Cardiac muscle cell (in vitro differentiated cells and primary cell): ENCODE measurements around the gene TAF11L13. TPM values are rescaled to one million over a fixed set of nuclear protein-coding genes. Genes with fewer than 3 reads are reported as not detected.

Experiments used
- DNase-seq, 2 donors: peaks; one replicate each; pipeline versions ENCODE4 v3.0.0 to v3.0.0-alpha.2; 2010 to 2017; ENCODE audit warnings: low read depth in 1 of 2, low spot score in 1 of 2
- H3K27ac ChIP-seq: fragments of 200-600 bp; sonication (generic); 2 replicates; pipeline ENCODE4 v1.5.1; 2016
- H3K27me3 ChIP-seq: fragments of 200-600 bp; sonication (generic); 2 replicates; pipeline ENCODE4 v1.6.0; 2016; ENCODE audit warnings: control low read depth
- H3K36me3 ChIP-seq: fragments of 200-600 bp; sonication (generic); 2 replicates; pipeline ENCODE4 v1.5.1; 2016; ENCODE audit warnings: control low read depth
- H3K4me1 ChIP-seq: fragments of 200-600 bp; sonication (generic); 2 replicates; pipeline ENCODE4 v1.8.1; 2017; ENCODE audit warnings: low read depth, mild to moderate bottlenecking, mixed run types
- H3K4me3 ChIP-seq: fragments of 200-600 bp; sonication (generic); 2 replicates; pipeline ENCODE4 v1.5.1; 2016; ENCODE audit warnings: mild to moderate bottlenecking
- H3K9me3 ChIP-seq: fragments of 200-600 bp; sonication (generic); 2 replicates; pipeline ENCODE4 v1.5.1; 2017; ENCODE audit warnings: low read depth, mild to moderate bottlenecking, control low read depth
- polyA plus RNA-seq: library from polyadenylated mRNA; unstranded; fragments of >200 nt; fragmentation: Nextera tagmentation; extraction: Ambion mirVana; gene quantifications from 2 replicates; pipeline ENCODE4 v1.2.1, GENCODE V29; 2016
- total RNA-seq: library from RNA; depleted of rRNA; stranded (reverse); fragments of >200 nt; gene quantifications from 2 replicates; pipeline ENCODE4 v1.2.3, GENCODE V29; 2016
- TF ChIP-seq, protein P1 (sequence below): IDR thresholded peaks from 2 replicates; pipeline ENCODE4 v1.5.1; 2012; ENCODE audit warnings: low read depth, mild to moderate bottlenecking, low read length

The TAF11L13 gene
- total and polyA plus RNA-seq, 2 experiments from 2014 or later, result not detected

GRCh38 chr5:17678751-17679324, 47.0 kb downstream of the TAF11L13 start:
- no peak for DNase-seq
- TF ChIP-seq, protein P1, sequence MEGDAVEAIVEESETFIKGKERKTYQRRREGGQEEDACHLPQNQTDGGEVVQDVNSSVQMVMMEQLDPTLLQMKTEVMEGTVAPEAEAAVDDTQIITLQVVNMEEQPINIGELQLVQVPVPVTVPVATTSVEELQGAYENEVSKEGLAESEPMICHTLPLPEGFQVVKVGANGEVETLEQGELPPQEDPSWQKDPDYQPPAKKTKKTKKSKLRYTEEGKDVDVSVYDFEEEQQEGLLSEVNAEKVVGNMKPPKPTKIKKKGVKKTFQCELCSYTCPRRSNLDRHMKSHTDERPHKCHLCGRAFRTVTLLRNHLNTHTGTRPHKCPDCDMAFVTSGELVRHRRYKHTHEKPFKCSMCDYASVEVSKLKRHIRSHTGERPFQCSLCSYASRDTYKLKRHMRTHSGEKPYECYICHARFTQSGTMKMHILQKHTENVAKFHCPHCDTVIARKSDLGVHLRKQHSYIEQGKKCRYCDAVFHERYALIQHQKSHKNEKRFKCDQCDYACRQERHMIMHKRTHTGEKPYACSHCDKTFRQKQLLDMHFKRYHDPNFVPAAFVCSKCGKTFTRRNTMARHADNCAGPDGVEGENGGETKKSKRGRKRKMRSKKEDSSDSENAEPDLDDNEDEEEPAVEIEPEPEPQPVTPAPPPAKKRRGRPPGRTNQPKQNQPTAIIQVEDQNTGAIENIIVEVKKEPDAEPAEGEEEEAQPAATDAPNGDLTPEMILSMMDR, result no peak
- Histone ChIP-seq H3K36me3 (no peaks in the 10 kb centered on the region), H3K27ac (no peak overlapping the region), H3K4me1 (no peaks in the 10 kb centered on the region), H3K4me3 (no peak overlapping the region), H3K27me3 (no peaks in the 10 kb centered on the region), H3K9me3 (no peaks in the 10 kb centered on the region)

DNA sequence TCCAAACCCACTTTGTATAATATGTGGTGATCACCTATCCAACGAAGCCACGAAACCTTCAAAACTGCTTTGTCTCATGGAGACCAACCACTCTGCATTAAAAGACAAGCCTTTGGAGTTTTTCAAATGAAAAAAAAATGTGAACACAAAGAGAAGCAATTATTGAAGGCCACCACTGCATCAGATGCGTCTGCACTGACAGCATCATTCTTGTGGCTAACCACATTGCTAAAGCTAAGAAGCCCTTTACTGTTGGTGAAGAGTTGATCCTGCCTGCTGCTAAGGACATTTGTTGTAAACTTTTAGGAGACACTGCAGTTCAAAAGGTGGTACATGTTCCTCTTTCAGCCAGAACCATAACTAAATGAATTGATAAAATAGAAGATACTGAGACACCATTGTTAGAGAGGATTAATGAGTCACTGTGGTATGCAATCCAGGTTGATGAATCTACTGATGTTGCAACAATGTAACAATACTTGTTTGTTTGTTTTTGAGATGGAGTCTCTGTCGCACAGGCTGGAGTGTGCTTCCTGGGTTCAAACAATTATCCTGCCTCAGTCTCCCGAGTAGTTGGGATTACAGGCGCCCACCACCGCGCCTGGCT, 47.8 kb downstream of the TAF11L13 start:
- Histone ChIP-seq H3K36me3 (no peaks in the 10 kb centered on the region), H3K4me3 (no peak overlapping the region), H3K4me1 (no peaks in the 10 kb centered on the region), H3K27ac (no peak overlapping the region), H3K9me3 (no peaks in the 10 kb centered on the region), H3K27me3 (no peaks in the 10 kb centered on the region)
- TF ChIP-seq, protein P1, result no peak
- no peak for DNase-seq

DNA sequence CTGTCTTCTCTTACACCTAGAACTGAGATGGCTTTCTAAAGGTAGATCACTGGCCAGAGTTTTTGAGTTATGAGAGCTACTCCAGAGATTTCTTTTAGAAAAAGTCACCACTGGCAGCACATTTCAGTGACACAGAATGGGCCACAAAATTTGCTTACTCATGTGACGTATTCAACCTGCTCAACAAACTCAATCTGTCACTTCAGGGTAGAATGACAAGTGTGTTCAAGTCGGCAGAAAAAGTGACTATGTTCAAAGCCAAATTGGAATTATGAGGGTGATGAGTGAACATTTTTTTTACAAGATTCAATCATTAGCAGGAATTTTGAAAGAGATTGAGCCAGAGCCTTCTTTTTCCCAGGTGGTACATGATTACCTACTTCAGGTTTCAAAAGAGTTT, 48.8 kb downstream of the TAF11L13 start:
- H3K27me3 ChIP-seq, result no peaks in the 10 kb centered on the region
- DNase-seq, result no peak
- no peaks in the 10 kb centered on the region for H3K9me3 ChIP-seq
- no peak overlapping the region for H3K27ac ChIP-seq
- no peaks in the 10 kb centered on the region for H3K36me3 ChIP-seq
- TF ChIP-seq, protein P1, result no peak
- H3K4me1 ChIP-seq, result no peaks in the 10 kb centered on the region
- no peak overlapping the region for H3K4me3 ChIP-seq

Other genes with a start within 250 kb of the TAF11L13 start
- gene TAF11L2, start 133.9 kb upstream of the TAF11L13 start, total RNA-seq, result not detected in 2 replicates
- not detected in 2 replicates for gene TAF11L2, start 133.9 kb upstream of the TAF11L13 start, polyA plus RNA-seq
- gene TAF11L3, start 113.7 kb upstream of the TAF11L13 start, total RNA-seq, result not detected in 2 replicates
- not detected in 2 replicates for gene TAF11L3, start 113.7 kb upstream of the TAF11L13 start, polyA plus RNA-seq
- not detected in 2 replicates for gene TAF11L4, start 110.3 kb upstream of the TAF11L13 start, total RNA-seq
- gene TAF11L4, start 110.3 kb upstream of the TAF11L13 start, polyA plus RNA-seq, result not detected in 2 replicates
- gene TAF11L5, start 106.9 kb upstream of the TAF11L13 start, total RNA-seq, result not detected in 2 replicates
- gene TAF11L5, start 106.9 kb upstream of the TAF11L13 start, polyA plus RNA-seq, result not detected in 2 replicates
- gene TAF11L6, start 103.4 kb upstream of the TAF11L13 start, total RNA-seq, result not detected in 2 replicates
- gene TAF11L6, start 103.4 kb upstream of the TAF11L13 start, polyA plus RNA-seq, result not detected in 2 replicates
- not detected in 2 replicates for gene TAF11L7, start 46.3 kb upstream of the TAF11L13 start, total RNA-seq
- not detected in 2 replicates for gene TAF11L7, start 46.3 kb upstream of the TAF11L13 start, polyA plus RNA-seq
- gene TAF11L8, start 41.1 kb upstream of the TAF11L13 start, total RNA-seq, result not detected in 2 replicates
- not detected in 2 replicates for gene TAF11L8, start 41.1 kb upstream of the TAF11L13 start, polyA plus RNA-seq
- not detected in 2 replicates for gene TAF11L9, start 37.7 kb upstream of the TAF11L13 start, total RNA-seq
- gene TAF11L9, start 37.7 kb upstream of the TAF11L13 start, polyA plus RNA-seq, result not detected in 2 replicates
- not detected in 2 replicates for gene TAF11L10, start 34.3 kb upstream of the TAF11L13 start, total RNA-seq
- gene TAF11L10, start 34.3 kb upstream of the TAF11L13 start, polyA plus RNA-seq, result not detected in 2 replicates
- not detected in 2 replicates for gene TAF11L11, start 27.9 kb upstream of the TAF11L13 start, total RNA-seq
- gene TAF11L11, start 27.9 kb upstream of the TAF11L13 start, polyA plus RNA-seq, result not detected in 2 replicates
- gene TAF11L12, start 21.7 kb upstream of the TAF11L13 start, total RNA-seq, result not detected in 2 replicates
- not detected in 2 replicates for gene TAF11L12, start 21.7 kb upstream of the TAF11L13 start, polyA plus RNA-seq
- gene TAF11L14, start 2.4 kb downstream of the TAF11L13 start, total RNA-seq, result not detected in 2 replicates
- not detected in 2 replicates for gene TAF11L14, start 2.4 kb downstream of the TAF11L13 start, polyA plus RNA-seq